ENCODE results near the gene ABCC2. TPM values are rescaled to one million over a fixed set of nuclear protein-coding genes. Genes with fewer than 3 reads are reported as not detected.
A peak's percentile ranks its signal among the peaks of the same experiment; 100 is the strongest.

The ABCC2 gene
- total RNA-seq, 1 donor from 2014 or later = 0.22 TPM

DNA sequence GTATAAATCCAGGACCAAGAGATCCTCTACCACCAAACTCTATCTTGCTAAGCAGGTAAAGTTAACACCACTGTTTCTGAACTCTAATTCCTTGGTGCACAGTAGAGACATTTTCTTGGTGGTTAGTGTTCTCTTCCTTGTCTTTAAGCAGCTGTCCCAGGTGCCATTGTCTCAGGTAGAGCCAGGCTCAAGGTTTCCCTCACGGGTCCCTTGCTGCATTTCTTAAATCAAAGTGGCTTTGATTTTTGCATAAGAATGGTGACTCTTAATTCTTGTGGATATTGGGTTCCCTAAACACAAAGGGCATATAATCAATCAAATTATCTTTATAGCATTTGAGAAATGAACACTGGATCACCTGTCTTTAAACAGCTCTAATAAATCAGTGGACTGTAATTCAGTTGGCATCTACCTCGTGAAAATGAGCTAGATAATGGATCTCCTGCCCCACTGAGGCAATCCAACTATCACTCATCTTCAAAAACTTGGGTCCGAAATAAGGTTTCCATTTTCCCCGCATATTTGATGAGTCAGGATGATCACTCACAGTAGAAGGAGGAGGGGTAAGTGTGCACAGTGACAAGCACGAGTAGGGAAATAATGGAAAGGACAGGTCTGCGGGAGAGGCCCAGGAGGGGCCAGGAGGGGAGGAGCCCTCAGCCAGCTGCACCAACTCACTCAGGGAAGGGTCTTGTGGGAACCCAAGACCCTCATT is 2.4 kb downstream of the ABCC2 start:
- H3K4me3 ChIP-seq = no peak overlapping the region
- TF ChIP-seq, protein P1, sequence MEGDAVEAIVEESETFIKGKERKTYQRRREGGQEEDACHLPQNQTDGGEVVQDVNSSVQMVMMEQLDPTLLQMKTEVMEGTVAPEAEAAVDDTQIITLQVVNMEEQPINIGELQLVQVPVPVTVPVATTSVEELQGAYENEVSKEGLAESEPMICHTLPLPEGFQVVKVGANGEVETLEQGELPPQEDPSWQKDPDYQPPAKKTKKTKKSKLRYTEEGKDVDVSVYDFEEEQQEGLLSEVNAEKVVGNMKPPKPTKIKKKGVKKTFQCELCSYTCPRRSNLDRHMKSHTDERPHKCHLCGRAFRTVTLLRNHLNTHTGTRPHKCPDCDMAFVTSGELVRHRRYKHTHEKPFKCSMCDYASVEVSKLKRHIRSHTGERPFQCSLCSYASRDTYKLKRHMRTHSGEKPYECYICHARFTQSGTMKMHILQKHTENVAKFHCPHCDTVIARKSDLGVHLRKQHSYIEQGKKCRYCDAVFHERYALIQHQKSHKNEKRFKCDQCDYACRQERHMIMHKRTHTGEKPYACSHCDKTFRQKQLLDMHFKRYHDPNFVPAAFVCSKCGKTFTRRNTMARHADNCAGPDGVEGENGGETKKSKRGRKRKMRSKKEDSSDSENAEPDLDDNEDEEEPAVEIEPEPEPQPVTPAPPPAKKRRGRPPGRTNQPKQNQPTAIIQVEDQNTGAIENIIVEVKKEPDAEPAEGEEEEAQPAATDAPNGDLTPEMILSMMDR (IDR thresholded peaks at IDR 0.05; ENCODE audit: borderline replicate concordance) = no peak
- no peaks in the 10 kb centered on the region for H3K27me3 ChIP-seq (ENCODE audit: low read depth)
- no peak for DNase-seq
- H3K27ac ChIP-seq (replicated peaks) = no peak overlapping the region
- intact Hi-C loops (cut with micrococcal nuclease) = no loop called here
- H3K9me3 ChIP-seq (replicated peaks) = no peaks in the 10 kb centered on the region
- H3K4me1 ChIP-seq = no peaks in the 10 kb centered on the region
- no peaks in the 10 kb centered on the region for H3K36me3 ChIP-seq

GRCh38 chr10:99785646-99786045 is 3.2 kb downstream of the ABCC2 start:
- intact Hi-C loops (cut with micrococcal nuclease) = no loop called here
- Histone ChIP-seq H3K4me3 (no peak overlapping the region), H3K27ac (replicated peaks) (no peak overlapping the region), H3K27me3 (ENCODE audit: low read depth) (no peaks in the 10 kb centered on the region), H3K36me3 (no peaks in the 10 kb centered on the region), H3K9me3 (replicated peaks) (no peaks in the 10 kb centered on the region), H3K4me1 (no peaks in the 10 kb centered on the region)
- TF ChIP-seq, protein P1 (IDR thresholded peaks at IDR 0.05; ENCODE audit: borderline replicate concordance) = no peak
- DNase-seq = no peak

GRCh38 chr10:99787311-99787710 is 4.9 kb downstream of the ABCC2 start:
- H3K27me3 ChIP-seq (ENCODE audit: low read depth) = no peaks in the 10 kb centered on the region
- no peaks in the 10 kb centered on the region for H3K9me3 ChIP-seq (replicated peaks)
- intact Hi-C loops (cut with micrococcal nuclease) = no loop called here
- no peak overlapping the region for H3K4me3 ChIP-seq
- no peak overlapping the region for H3K27ac ChIP-seq (replicated peaks)
- TF ChIP-seq, protein P1 (IDR thresholded peaks at IDR 0.05; ENCODE audit: borderline replicate concordance) = no peak
- no peak for DNase-seq
- no peaks in the 10 kb centered on the region for H3K4me1 ChIP-seq
- no peaks in the 10 kb centered on the region for H3K36me3 ChIP-seq

DNA sequence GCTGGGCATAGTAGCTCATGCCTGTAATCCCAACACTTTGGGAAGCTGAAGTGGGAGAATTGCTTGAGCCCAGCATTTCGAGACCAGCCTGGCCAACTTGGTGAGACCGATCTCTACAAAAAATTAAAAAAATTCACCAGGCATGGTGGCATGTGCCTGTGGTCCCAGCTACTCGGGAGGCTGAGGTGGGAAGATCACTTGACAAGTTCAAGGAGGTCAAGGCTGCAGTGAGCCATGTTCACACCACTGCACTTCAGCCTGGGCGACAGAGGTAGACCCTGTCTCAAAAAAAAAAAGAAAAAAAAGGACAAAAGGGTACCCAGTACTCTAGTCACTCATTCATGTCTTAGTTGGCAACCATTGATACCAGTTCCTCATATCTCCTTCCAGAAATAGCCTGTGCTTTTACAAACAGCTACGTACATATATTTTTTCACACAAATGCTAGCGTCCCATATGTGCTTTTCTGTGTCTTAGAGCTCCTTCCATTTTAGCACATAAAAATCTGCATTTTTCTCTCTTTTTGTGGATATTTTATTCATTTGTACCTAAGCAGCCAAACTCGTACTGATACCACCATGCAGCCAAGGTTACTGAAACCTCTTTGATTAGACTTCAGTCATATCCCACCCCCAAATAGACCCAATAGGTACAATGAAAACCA is 5.5 kb downstream of the ABCC2 start:
- no peaks in the 10 kb centered on the region for H3K36me3 ChIP-seq
- H3K9me3 ChIP-seq (replicated peaks) = no peaks in the 10 kb centered on the region
- TF ChIP-seq, protein P1 (IDR thresholded peaks at IDR 0.05; ENCODE audit: borderline replicate concordance) = no peak
- no peaks in the 10 kb centered on the region for H3K4me1 ChIP-seq
- no peak overlapping the region for H3K4me3 ChIP-seq
- H3K27me3 ChIP-seq (ENCODE audit: low read depth) = no peaks in the 10 kb centered on the region
- H3K27ac ChIP-seq (replicated peaks) = peak overlapping the region; percentile 65
- intact Hi-C loops (cut with micrococcal nuclease) = no loop called here
- DNase-seq = no peak

- H3K4me3 ChIP-seq = no peak overlapping the region
- no peaks in the 10 kb centered on the region for H3K4me1 ChIP-seq
- no peaks in the 10 kb centered on the region for H3K36me3 ChIP-seq
- DNase-seq = no peak
- TF ChIP-seq, protein P1 (IDR thresholded peaks at IDR 0.05; ENCODE audit: borderline replicate concordance) = no peak
- H3K27ac ChIP-seq (replicated peaks) = peak overlapping the region; percentile 65
- H3K9me3 ChIP-seq (replicated peaks) = no peaks in the 10 kb centered on the region
- intact Hi-C loops (cut with micrococcal nuclease) = no loop called here
- H3K27me3 ChIP-seq (ENCODE audit: low read depth) = no peaks in the 10 kb centered on the region
These were observed 6.3 kb downstream of the ABCC2 start for GRCh38 chr10:99788598-99789256.

All from left ventricle myocardium inferior (tissue), 1 donor.